Stimulated activated CD8-positive, alpha-beta memory T cell treated with anti-CD3 and anti-CD28 coated beads, Interleukin-2, amount 100 ng/mL, for 48 hours (primary cell): ENCODE measurements around the gene PPAN.

Experiments
- DNase-seq, 2 donors: peaks; one replicate each; pipeline ENCODE4 v3.0.0-alpha.2; 2020; ENCODE audit warnings: low read depth in 2 of 2

PPAN gene

GRCh38 chr19:10106100-10106936, at the start of gene PPAN:
Gene PPAN (plus strand): TSS chr19:10106362. CDS start chr19:10106395, 33 bp downstream.
- DNase-seq, result peak; percentile 95

- no peak for DNase-seq
Measured at GRCh38 chr19:10061717-10062310, 44.3 kb upstream of the PPAN start.

GRCh38 chr19:10068205-10068604, 38.0 kb upstream of the PPAN start:
- no peak for DNase-seq

- DNase-seq, result no peak
Measured at GRCh38 chr19:10069046-10069445, 37.1 kb upstream of the PPAN start.

GRCh38 chr19:10070730-10071446, 35.3 kb upstream of the PPAN start:
- DNase-seq, result no peak

- no peak for DNase-seq
Measured at GRCh38 chr19:10074153-10074552, 32.0 kb upstream of the PPAN start.

- DNase-seq, result no peak
Measured at GRCh38 chr19:10076535-10076934, 29.6 kb upstream of the PPAN start.

- no peak for DNase-seq
Measured at GRCh38 chr19:10078329-10078728, 27.8 kb upstream of the PPAN start.

- DNase-seq, result no peak
Measured at GRCh38 chr19:10079031-10079453, 27.1 kb upstream of the PPAN start.

- DNase-seq, result no peak
Measured at GRCh38 chr19:10083911-10084310, 22.3 kb upstream of the PPAN start.

GRCh38 chr19:10084803-10085202, 21.4 kb upstream of the PPAN start:
- DNase-seq, result no peak

GRCh38 chr19:10085641-10086590, 20.2 kb upstream of the PPAN start, which contains the start of gene SHFL:
Gene SHFL (plus strand): TSS chr19:10086317. CDS start chr19:10086428, 111 bp downstream.
- DNase-seq, result peak; percentile 71 to 73

GRCh38 chr19:10086591-10087192, 19.5 kb upstream of the PPAN start:
- peak in 1 of 2 donors; percentile 48 for DNase-seq

- no peak for DNase-seq
Measured at GRCh38 chr19:10087296-10088061, 18.7 kb upstream of the PPAN start.

- DNase-seq, result no peak
Measured at GRCh38 chr19:10088949-10089554, 17.1 kb upstream of the PPAN start.

GRCh38 chr19:10089801-10090375, 16.3 kb upstream of the PPAN start:
- no peak for DNase-seq

- DNase-seq, result no peak
Measured at GRCh38 chr19:10091370-10091687, 14.8 kb upstream of the PPAN start.

- DNase-seq, result no peak
Measured at GRCh38 chr19:10091895-10092641, 14.1 kb upstream of the PPAN start.
